Mesothelial cell of epicardium (in vitro differentiated cells): ENCODE results near the gene CNTNAP4. TPM values are rescaled to one million over a fixed set of nuclear protein-coding genes. Genes with fewer than 3 reads are reported as not detected.

Source experiments
- DNase-seq, 2 experiments: peaks; one replicate each; pipeline ENCODE4 v3.0.0; 2021; ENCODE audit warnings: low spot score in 2 of 2; ENCODE audit not compliant: unreplicated experiment in 2 of 2
- H3K27ac Mint-ChIP-seq: 2 replicates; pipeline ENCODE4 v1.8.0; 2021; ENCODE audit warnings: mixed read lengths
- H3K27me3 Mint-ChIP-seq: 2 replicates; pipeline ENCODE4 v1.8.0; 2021; ENCODE audit warnings: low read depth, mixed read lengths
- H3K36me3 Mint-ChIP-seq: 2 replicates; pipeline ENCODE4 v1.8.0; 2021; ENCODE audit warnings: mixed read lengths
- H3K4me1 Mint-ChIP-seq: 2 replicates; pipeline ENCODE4 v1.8.0; 2021; ENCODE audit warnings: mixed read lengths
- H3K4me3 Mint-ChIP-seq: 2 replicates; pipeline ENCODE4 v1.8.0; 2021; ENCODE audit warnings: mild to moderate bottlenecking, moderate library complexity, mixed read lengths
- H3K9me3 Mint-ChIP-seq: 2 replicates; pipeline ENCODE4 v1.8.0; 2021; ENCODE audit warnings: mixed read lengths
- total RNA-seq: library from RNA; stranded (reverse); gene quantifications from 3 replicates; pipeline ENCODE4 v1.2.1, GENCODE V29; 2021
- TF ChIP-seq, protein P1 (sequence below): fragments of 200-600 bp; sonication (generic); IDR thresholded peaks from one replicate; pipeline ENCODE4 v1.5.0; 2021; ENCODE audit warnings: antibody characterized with exemption; ENCODE audit not compliant: unreplicated experiment

CNTNAP4 gene
- total RNA-seq, 1 donor from 2014 or later = 3.6 TPM

GRCh38 chr16:76478105-76478504, 200.9 kb downstream of the CNTNAP4 start:
- no peaks in the 10 kb centered on the region for H3K4me1 Mint-ChIP-seq
- H3K4me3 Mint-ChIP-seq = no peak overlapping the region
- DNase-seq = no peak
- no peaks in the 10 kb centered on the region for H3K9me3 Mint-ChIP-seq
- no peaks in the 10 kb centered on the region for H3K36me3 Mint-ChIP-seq
- TF ChIP-seq, protein P1, sequence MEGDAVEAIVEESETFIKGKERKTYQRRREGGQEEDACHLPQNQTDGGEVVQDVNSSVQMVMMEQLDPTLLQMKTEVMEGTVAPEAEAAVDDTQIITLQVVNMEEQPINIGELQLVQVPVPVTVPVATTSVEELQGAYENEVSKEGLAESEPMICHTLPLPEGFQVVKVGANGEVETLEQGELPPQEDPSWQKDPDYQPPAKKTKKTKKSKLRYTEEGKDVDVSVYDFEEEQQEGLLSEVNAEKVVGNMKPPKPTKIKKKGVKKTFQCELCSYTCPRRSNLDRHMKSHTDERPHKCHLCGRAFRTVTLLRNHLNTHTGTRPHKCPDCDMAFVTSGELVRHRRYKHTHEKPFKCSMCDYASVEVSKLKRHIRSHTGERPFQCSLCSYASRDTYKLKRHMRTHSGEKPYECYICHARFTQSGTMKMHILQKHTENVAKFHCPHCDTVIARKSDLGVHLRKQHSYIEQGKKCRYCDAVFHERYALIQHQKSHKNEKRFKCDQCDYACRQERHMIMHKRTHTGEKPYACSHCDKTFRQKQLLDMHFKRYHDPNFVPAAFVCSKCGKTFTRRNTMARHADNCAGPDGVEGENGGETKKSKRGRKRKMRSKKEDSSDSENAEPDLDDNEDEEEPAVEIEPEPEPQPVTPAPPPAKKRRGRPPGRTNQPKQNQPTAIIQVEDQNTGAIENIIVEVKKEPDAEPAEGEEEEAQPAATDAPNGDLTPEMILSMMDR = no peak
- H3K27me3 Mint-ChIP-seq = peaks cover 4% of the 10 kb centered on the region
- H3K27ac Mint-ChIP-seq = no peak overlapping the region

DNA sequence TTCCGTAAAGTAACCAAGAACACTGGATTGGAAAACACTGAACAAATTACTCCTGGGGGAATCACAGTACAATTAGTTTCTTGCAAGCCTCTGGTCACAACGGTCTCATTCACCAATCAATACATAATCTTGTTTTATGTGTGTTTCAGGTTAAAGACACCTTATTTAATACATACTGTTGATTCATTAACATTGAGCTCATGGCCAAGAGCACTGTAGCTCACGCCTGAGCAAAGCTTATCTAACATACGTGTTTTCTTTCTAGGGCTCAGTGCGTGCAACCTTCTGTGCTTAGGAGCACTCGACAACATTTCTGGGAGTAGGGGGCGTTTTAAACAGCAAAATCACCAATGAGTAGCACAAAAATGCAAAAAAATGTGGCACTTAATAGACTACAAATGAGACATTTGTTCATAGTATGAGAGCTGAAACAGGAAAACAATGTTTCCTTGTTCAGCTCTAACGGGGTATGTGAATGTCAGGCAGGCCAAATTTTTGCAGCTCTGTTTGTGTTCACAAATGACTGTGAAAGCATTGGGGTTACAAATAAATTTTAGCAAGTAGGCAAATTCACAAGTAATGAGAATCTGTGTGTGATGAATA, 206.2 kb downstream of the CNTNAP4 start:
- Mint-ChIP-seq H3K4me3 (no peak overlapping the region), H3K4me1 (no peaks in the 10 kb centered on the region), H3K27me3 (peaks cover 12% of the 10 kb centered on the region), H3K27ac (no peak overlapping the region), H3K36me3 (no peaks in the 10 kb centered on the region), H3K9me3 (no peaks in the 10 kb centered on the region)
- TF ChIP-seq, protein P1 = no peak
- DNase-seq = no peak

- Mint-ChIP-seq H3K9me3 (no peaks in the 10 kb centered on the region), H3K4me3 (no peak overlapping the region), H3K36me3 (no peaks in the 10 kb centered on the region), H3K27me3 (peaks cover 11% of the 10 kb centered on the region), H3K27ac (no peak overlapping the region), H3K4me1 (no peaks in the 10 kb centered on the region)
- TF ChIP-seq, protein P1 = no peak
- no peak for DNase-seq
Observed at GRCh38 chr16:76484020-76484419, 206.8 kb downstream of the CNTNAP4 start.

DNA sequence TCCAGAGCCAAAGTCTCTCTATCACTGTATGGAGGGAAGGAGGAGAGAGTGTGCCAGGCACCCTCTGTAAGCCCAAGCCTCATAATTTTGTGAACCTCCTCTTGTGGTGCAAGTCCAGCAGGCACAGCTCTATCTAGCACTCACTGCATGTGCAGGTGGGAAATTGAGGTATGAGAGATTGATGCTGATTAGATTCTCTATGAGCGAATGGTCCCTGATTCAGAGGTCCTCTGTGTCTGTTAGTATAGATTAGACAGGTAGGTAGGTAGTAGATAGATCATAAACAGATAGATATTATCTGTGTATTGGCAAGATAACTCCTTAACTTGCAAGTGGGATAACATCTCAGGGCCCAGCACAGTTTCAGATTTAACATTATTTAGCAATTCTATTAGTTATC, 209.5 kb downstream of the CNTNAP4 start:
- H3K36me3 Mint-ChIP-seq = no peaks in the 10 kb centered on the region

GRCh38 chr16:76487411-76488064, 210.3 kb downstream of the CNTNAP4 start:
- H3K4me3 Mint-ChIP-seq = no peak overlapping the region
- no peak for DNase-seq
- peaks cover 13% of the 10 kb centered on the region for H3K27me3 Mint-ChIP-seq
- H3K27ac Mint-ChIP-seq = no peak overlapping the region
- no peaks in the 10 kb centered on the region for H3K9me3 Mint-ChIP-seq
- no peaks in the 10 kb centered on the region for H3K36me3 Mint-ChIP-seq
- TF ChIP-seq, protein P1 = no peak
- no peaks in the 10 kb centered on the region for H3K4me1 Mint-ChIP-seq

More for the DNA sequence above, 209.5 kb downstream of the CNTNAP4 start:
- H3K27me3 Mint-ChIP-seq = peaks cover 13% of the 10 kb centered on the region
- H3K9me3 Mint-ChIP-seq = no peaks in the 10 kb centered on the region
- TF ChIP-seq, protein P1 = no peak
- H3K4me1 Mint-ChIP-seq = no peaks in the 10 kb centered on the region
- no peak overlapping the region for H3K4me3 Mint-ChIP-seq
- H3K27ac Mint-ChIP-seq = no peak overlapping the region
- no peak for DNase-seq
